Ramos (cell line): ENCODE results near the gene KLHL22.

ENCODE experiments used
- in situ Hi-C: fragments of 300-500 bp; cut with MboI; formaldehyde crosslinking; loops from one replicate; pipeline ENCODE4 v1.14.3; 2022; ENCODE audit warnings: low sequenced_read_pairs; ENCODE audit not compliant: unreplicated experiment

Gene KLHL22

DNA sequence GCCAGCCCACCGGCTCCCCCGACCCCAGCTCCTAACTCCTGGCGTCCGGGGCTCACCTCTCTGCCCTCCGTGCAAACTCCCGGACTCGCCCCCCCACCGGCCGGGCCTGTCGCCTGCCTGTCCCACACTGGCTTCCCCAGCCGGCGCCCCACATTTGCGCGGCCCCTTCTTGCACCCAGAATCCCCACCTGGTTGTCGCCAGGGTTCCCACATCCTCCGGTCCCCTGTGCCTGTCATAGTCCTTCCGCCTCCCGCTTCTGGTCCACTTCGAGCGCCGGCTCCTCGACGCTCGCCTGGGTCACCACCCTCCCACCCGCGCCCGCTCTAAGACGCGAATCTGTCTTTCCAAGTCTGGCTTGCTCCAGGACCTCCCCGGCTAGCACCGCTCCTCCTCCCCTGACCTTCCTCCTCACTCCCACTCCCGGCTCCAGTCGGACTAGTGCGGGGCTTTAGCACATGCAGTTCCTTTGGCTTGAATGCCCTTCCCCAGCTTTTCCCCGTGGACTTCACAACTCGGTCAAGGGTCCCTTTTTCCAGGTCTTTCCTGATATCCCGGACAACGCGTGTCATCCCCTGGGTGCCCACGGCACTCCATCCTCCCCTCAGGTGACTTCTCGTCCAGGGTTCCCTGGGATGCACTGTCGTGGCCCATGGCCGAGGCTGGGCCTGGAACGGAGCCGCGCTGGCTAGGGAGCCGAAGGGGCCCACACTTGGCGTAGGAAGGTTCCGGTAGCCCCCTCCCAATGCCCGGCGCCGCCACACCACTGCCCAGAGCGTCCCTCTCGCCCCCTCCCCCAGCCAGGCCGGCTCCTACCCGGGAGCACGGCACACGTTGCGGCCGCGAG lies 58.6 kb downstream of the KLHL22 start:
- in situ Hi-C loops = no loop called here

DNA sequence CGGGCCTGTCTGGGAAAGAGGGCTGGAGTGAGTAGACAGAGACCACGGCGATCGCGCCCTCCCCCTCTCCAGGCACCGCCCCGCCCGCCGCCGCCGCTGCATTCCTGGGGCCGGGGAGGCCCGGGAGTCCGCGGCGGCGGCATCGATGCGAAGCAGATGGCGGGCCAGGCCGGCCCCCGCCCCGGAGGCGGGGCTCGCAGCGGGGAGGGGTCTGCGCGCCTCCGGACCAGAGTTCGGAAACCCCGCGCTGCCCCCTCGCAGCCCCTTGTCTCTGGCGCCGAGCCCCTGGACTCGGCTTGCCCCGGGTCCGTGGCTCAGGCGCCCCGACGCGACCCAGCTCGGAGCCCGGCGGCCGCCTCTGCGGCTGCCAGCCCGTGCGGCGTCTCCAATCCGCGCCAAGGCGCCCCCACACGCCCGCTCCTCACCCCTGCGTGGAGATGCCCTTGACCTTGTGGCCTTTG lies 59.3 kb downstream of the KLHL22 start:
- in situ Hi-C loops = no loop called here

DNA sequence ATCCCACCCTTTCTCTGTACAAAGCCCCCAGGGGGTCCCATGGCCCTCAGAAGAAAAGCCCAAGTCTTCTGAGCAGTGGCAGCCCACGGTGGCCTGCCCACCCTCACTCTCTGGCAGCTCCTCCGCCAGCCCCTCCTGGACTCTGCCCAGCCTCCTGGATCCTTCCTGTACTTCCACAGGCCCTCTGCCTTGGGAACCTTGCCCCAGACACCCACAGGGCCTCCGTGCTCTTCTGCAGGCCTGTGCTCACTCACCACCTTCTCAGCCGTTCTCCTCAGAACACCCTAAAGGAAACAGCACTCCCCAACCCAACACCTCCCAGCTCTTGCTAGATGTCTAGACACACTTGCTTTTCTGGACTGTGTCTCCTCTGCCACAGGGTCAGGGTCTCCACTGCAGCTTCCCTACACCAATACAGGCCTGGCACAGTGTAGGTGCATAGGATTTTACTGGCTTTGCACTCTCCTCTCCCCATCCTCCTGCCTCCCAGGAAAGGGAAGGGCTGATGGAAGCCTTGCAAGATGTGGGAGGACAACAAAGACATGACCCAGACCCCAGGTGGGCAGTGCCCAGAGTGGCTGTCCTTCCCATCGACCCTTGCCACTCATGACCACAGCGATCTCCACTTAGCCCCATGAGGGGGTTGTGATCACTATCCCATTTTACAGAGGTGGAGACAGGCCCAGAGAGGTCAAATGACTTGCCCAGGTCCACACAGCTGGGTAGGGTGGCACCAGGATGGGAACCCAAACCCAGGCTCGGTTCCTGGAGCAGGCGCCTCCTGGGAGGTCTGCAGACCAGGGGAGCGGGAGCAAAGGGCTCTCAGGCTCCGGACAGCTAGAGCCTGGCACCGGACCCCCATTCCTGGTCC lies 59.9 kb downstream of the KLHL22 start:
- in situ Hi-C loops = no loop called here

DNA sequence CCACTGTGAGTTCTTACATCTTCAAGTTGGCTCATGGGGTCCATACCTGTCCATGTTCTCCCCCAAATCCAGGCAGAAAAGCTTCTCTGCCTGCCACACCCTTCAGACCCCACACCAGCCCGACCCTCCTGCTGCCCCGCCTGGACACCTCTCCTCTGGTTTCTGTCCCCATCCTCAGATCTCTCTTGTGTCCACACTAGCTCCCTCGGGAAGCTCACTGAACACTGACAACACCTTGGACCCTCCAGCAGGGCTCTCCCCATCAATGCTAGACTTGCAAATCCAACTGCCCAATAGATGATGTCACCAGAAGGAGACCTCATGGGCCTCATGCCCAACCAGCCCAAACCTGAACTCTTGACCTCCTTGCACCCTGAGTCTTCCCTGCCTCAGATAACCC lies 60.8 kb downstream of the KLHL22 start:
- in situ Hi-C loops = no loop called here

DNA sequence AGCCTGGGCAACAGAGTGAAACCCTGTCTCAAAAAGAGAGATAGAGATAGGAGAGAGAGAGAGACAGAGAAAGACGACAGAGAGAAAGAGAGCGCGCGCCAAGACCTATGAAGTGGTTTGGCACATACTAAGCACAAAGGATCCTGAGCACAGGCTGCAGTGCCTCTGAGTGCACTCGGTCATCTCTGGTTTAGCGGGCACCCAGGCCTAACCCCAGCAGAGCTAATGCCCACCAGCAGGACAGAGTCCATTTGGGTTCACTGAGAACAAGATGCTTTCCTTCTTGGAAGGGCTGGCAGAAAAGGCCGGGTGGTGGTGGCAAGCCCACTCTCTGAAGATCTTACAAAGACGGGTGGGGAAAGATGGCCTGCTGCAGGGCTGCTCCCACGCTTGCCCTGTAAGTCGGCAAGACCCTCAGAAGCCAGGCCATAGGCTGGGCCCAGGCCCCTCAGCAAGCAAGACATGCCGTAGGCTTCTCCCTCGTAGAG lies 61.3 kb downstream of the KLHL22 start:
- in situ Hi-C loops = no loop called here

DNA sequence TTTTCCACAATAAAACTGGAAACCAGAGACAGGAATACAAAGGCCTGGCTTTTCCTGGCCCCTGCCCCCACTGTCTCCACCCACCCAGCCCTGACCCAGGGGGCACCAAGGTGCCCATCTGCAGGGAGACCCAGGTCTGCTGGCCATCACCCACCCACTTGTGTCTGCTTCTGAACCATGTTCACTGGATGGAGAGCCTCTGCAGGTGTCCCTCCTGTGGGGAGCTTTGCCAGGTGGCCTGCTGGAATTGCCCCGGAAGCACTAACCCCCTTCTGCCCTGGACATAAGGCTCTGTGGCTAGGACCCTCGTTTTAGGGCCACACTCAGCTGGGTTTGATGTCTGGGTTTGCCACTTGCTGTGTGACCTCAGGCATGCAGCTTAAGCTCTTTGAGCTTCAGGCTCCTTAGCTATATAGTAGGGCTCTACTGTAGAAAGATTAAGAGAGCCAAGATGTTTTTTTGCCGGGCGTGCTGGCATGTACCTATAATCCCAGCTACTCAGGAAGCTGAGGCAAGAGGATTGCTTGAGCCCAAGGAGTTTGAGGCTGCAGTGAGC lies 61.8 kb downstream of the KLHL22 start:
- in situ Hi-C loops = no loop called here

DNA sequence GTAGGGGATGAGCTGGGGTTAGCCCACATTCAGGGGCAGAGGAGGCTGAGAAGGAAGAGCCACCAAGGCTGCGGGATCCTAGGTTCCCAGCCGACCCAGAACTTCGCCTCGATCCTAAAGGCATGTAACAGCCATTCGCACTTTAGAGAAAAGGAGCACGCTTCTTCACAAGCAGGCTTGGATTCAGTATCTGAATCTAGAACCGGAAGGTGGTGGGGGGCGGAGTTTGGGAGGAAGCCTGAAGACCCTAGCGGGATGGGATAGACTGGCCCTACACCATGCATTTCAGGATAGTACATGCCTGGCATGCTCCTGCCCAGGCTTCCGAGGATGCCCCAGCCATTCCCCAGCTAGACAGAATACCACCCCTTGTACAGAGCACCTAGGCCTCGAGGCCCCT lies 62.4 kb downstream of the KLHL22 start:
- in situ Hi-C loops = no loop called here

DNA sequence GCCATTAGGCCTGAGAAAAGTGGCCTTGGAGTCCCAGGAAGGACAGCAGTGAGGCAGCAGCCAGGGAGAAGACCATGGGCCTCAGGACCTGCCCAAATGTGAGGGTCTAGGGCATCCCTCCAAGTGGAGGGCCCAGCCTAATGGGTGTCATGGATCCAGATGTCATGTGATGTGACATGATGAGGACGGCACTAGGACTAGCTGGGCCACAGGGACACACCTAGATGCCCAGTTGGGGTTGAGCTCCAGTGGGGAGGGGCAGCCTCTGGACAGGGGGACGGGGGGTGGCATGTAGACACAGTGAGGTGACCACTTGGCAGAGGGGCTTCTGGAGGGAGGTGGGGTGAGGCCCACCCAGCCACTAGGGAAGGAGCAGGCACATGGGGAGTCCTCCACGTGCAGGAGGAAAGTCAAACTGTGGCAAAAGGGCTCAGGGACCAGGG lies 63.3 kb downstream of the KLHL22 start:
- in situ Hi-C loops = no loop called here

DNA sequence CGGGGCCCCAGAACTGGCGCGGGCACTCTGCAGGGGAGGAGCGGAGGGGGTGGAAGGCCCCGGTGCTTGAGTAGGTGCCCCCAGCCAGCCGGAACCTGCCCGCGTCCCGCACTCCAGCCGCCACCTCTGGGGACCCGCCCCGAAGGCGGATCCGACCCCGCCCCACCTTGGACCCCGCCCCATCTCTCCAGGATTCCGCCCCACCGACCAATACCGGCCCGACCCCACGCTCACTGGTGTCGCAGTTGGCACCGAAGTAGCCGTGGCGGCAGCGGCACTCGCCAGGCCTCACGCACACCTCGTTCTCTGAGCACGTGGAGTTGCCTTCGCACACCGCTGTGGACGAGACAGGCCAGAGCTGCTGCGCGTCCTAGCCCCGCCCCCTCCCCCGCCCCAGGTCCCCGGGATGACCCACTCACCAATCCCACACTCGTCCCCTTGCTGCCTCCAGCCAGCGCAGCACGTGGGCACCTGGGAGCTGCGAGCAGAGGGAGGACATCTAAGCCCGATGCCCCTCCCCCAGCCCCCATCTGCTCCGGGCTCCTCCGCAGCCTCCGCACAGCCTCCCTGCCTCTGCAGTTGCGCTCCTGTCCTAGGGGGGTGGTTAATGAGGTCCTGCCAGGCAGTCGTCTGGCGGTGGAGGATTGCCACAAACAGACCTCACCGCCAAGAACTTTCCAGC lies 63.9 kb downstream of the KLHL22 start:
- in situ Hi-C loops = no loop called here

DNA sequence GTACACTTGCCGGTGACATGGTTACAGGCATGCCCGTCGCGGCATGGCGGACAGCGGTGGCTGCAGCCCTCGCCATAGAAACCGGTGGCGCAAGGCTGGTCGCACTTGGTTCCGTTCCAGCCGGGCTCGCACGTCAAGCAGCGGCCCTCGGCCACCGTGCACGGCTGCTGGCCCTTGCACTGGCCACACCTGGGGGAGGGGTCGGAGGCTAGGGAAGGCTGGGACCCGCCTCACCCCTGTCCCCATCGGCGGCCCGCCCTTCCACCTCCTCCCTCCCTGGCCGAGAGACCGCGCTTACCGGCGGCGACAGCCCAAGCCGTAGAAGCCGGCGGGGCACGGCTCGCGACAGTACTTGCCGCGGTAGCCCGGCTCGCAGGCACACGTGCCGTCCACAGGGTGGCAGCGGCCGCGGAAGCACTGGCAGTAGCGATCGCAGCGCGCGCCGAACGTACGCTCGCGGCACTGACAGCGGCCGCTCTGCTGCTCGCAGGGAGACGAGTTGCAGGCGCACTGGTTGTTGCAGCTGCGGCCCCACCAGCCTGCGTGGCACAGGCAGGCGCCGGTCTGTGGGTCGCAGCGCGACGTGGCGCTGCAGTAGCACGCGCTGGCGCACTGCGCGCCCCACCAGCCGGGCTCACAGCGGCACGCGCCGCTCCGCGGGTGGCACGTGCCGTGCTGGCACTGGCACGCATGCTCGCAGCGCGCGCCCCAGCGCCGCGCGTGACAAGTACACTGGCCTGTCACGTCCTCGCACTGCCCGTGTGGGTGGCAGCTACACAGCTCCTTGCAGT lies 64.7 kb downstream of the KLHL22 start:
- in situ Hi-C loops = no loop called here

DNA sequence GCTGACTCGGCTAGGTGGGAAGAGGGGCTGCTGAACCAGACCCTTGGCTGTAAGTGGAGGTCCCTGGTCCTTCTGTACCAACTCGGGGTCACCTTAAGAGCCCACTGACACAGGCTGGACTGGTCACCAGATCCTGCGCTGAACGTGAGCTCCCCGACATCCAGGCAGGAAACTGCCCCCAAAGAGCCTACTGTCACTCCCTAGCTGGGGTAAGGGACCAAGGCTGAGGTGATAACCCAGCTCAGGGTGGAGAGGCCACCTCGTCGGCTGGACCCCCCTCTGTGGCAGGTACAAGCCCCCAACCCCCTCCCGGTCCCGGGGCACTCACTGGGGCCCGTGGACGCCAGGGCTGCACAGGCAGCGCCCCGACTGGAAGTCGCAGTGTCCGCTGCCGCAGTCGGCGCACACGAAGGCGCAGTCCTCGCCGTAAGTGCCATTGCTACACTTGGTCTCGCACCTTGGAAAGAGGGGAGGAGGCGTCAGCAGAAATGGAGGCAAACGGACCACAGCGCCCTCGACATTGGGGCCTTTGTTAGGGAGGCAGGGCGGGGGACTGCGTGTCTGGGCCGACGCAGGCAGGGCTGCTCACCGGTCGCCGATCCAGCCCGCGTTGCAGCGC lies 65.4 kb downstream of the KLHL22 start:
- in situ Hi-C loops = no loop called here

DNA sequence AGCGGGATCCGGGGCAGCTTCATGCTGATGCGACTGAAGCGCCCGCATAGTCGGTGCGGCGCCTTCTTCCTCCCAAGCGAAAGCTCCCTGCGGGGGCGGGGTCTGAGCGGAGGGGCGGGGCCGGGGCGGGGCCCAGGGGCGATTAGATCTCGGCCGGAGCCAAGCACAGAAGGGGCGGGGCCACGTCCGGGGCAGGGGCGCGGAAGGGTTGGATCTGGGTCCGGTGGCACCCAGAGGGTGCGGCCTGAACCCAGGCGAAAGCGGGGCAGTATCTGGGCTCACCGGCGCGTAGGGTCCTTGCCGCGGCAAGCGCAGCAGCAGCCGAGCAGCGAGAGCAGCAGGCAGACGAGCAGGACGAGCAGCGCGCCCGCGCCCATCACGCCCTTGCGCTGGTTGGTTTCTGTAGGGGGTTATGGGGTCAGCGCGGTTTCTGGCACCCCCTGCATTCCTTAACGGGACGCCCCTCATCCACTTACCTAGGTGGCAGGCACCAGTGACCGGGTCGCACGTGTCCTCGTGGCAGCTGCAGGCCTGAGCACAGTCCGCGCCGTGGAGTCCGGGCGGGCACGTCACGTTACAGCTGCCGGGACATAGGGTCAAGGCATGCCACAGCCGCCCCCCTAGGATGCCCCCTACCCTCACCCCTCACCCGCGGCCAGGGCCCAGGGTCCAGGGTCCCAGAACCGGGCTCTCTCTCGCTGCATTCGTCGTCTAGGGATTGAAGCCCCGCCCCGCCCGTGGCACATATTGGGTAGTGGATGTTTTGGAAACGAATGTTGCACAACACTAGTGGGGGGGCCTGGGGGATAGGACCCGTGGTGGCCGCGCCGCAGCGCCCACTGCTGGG lies 66.1 kb downstream of the KLHL22 start:
- in situ Hi-C loops = no loop called here

DNA sequence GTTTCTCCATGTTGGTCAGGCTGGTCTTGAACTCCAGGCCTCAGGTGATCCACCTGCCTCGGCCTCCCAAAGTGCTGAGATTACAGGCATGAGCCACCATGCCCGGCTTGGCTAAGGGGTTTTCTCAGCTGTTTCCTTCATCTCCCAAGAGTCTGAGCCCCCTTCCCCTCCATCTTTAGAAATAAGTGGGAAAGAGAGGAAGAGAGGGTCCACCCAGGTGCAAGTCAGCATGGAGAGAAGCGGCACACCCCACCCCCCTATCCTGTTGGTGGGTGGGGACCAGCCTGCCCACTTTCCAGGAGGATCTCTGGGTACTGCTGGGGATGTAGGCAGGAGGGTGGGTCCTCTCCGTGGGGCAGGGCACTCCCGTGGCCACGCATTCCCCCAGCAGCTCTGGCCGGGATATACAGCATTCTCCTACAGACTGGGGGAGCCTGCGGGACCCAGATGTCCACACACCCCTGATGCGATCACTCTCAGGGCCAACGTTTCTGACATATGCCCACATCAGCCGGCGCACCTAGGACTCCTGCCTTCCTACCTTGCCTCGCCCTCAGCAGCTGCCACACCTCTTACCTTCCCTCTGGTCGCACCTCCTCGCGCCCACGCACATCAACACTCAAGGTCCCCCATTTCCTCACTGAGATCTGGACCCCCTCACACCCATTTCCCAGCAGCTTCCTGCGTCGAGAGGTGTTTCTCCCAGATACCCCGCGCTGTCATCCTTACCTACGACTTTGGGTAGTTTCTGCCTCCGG lies 66.9 kb downstream of the KLHL22 start:
- in situ Hi-C loops = no loop called here

DNA sequence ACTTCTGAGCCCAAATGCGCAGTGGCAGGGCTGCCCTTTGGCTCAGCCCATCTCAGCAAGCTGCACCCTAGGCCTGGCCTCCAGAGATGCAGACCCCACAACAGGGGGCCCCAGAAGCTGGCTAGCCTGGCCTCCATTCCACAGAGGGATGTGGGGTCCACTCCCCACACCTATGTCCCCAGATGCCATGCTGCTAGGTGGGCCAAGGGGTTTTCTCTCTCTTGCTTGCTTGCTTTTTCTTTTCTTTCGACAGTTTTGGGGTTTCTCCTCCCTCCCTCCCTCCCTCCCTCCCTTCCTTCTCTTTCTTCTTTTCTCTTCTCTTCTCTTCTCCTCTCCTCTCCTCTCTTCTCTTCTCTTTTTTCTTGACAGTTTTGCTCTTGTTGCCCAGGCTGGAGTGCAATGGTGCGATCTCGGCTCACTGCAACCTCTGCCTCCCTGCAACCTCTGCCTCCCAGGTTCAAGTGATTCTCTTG lies 67.6 kb downstream of the KLHL22 start:
- in situ Hi-C loops = no loop called here

DNA sequence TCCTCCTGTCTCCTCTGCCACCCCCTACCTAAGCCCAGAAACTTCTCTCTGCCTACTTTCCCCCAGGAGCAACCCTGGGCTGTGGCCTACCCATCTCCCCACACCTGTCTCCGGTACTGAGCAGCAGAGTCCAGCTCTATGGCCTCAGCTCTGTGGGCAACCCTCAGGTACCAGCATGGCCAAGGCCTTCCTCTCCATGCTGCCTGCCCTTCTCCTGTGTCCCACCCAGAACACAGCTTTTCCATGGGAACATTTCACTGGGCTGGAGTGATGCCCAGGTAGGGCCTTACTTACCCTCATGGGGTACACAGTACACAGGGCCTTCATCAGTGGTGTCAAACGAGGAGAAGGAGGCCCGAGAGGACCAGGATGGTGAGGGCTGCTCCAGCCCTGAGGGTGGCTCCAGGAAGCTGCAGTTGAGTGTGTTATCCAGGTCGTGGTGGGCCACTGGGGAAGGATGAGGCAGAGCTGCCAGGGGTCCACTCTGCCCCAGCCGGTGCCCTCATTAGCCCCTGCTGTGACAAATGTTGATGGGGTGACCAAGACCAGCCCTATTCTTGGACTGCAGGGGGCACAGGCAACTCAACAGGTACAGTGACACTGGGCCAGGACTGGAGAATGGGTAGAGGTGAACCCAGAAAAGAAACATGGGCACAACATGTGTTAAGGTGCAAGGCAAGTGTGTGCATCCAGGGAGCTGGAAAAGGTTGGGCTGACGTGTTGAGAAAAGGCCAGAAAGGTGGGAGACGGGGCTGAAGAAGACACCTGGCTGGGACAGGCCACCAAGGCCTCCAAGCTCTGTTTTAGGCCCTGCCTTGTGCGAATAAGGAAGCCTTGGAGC lies 68.3 kb downstream of the KLHL22 start:
- in situ Hi-C loops = no loop called here

DNA sequence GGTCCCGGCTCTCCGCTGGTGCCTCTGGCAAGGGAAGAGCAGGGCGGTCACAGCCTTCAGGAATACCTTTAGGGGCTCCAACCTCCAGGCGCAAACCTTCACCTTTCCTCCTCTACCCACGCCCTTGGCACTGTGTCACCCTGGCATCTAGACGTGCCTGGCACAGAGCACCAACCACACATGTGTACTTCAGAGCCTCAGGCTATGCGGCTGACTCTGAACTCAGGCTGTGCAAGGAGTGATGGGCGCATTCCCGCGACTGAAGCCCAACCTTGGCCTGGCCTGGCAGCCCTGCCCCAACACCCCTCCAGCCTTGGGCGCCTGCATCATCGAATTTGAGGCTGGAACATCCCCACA lies 69.4 kb downstream of the KLHL22 start:
- in situ Hi-C loops = no loop called here
